Middle frontal gyrus (tissue), 1 donor: ENCODE data around the gene KLHL5.

Experiments used
- DNase-seq: peaks from one replicate; pipeline ENCODE4 v3.0.0-alpha.2; 2015; ENCODE audit warnings: low spot score; ENCODE audit errors: extremely low spot score

Gene KLHL5

DNA sequence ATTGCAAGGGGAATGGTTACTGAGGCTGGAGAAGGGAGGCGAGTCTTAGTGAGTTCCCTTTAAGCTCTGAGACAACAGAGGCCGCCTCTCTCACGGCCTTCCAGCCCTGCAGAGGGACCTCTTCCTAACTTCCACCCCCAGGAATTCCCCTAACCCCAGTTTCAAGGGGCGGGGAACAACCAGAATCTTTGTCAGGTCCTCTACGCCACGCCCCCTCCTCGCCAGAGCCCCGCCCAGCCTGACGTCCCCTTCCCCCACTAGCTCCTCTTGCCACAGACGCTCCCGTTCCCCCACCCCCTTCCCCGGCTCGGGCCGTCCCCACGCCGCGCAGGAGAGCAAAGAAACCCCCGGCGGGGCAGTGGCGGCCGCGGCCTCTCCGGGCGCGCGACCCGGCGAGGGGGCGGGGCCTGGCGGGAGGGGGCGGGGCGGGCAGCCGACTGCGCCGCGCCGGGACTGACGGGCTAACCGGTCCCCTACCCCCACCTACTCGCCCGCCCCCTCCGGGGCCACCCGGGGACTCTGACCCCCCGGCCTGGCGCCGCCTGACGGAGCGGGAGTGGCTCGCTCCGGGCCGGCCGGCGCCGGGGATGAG lies 17.6 kb upstream of the KLHL5 start:
- no peak for DNase-seq

DNA sequence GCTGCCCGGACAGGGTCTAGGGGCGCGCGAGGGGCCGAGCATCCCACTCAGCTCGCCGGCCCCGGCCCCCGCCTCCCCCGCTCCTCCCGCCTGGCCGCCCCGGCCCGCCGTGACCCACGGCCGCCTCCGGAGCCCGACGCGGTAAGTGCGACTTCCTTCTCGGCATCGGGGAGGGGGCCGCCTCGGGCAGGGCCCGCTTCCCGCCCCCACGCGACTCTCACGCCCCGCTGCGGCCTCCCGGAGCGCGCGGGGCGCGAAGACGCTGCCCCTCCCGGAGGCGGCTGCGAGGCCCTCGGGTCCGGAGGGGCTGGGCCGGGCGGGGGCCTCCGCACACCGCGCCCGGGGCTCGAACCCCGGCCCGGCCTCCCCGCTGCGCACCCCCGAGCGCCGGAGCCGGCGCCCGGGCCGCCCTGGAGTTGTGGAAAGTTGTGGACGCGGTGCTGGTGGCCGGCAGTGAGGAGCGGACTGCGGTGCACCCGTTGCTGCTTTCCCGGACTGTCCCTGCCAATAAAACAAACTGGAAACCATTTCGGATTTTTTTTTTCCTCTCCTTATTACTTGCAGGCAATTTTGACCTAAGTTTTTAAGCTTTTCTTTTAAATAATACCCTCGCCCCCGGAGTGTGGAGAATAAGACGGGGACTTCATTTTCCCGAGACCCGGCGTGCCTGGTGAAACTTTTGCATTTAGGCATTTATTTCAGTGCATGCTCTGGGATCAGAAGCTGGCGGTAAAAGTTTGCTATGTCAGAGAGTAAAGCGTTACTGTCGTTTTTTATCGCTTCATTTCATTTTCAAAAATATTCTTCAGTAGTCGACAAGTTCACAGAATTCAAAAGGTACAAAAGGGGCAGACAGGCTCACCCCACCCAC lies 16.8 kb upstream of the KLHL5 start:
- no peak for DNase-seq

DNA sequence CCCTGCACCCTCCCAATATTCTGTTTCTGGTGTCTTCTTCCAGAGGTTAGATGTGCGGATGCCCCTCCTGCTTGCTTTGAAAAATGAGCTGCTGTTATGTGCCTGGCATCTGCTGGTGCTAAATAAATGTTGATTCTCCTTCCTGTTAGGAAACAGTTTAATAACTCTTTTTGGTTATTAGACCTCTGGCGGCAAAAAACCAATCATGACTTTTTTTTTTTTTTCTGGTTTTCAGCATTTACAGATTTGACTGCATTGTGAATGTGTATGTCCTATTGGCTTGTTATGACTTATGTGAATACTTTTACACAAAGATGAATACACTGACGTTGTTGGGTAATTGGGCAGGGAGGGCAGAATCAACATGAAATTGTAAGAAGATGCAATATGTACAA lies 16.2 kb upstream of the KLHL5 start:
- no peak for DNase-seq

DNA sequence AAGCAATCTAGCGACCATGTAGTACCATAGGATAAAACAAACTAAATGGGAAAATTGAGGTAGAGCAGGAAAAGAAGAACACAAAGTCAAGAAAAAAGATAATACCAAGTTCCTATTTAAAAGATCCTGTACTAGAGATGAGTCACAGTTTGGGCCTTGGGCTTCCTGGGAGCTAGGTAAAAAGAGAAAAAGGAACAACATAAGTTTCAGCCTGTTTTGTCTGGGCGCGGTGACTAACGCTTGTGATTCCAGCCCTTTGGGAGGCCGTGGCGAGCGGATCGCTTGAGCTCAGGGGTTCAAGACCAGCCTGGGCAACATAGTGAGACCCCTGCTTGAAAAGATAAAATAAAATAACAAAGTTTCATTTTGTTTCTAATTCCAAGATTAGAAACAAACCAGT lies 15.8 kb upstream of the KLHL5 start:
- DNase-seq, result no peak

DNA sequence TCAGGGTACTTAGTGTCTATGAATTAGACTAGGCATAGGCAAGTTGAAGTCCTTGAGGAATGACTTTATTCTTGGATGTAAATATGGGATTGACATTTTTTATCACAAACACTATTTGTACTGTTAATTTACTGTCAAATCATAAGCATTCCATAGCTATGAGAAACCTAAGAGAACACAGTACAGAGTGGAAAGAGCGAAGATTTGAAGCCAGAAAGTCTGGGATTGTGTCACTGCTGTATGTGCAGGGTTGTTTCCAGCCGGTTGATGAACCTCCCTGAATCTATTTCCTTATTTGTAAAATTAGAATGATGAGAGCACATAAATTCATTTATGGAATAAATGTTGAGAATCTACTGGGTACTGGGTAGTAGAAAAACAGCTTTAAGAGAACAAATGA lies 14.4 kb upstream of the KLHL5 start:
- DNase-seq, result no peak

DNA sequence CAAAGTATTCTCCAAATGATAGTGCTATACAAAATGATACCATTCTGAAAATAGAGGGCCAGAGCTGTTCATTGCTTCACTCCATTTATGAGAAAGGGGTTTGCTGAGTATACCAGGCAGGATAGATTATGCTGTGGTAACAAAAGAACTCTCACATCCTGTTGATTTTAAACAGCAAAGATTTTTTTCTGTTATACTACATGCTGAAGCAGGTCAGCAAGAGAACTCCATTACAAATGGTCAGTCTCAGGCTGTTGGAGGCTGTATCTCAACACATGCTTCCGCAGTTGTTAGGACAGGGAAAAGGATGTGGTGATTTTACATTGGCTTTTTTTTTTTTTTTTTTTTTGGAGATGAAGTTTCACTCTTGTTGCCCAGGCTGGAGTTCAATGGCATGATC lies 13.7 kb upstream of the KLHL5 start:
- no peak for DNase-seq

DNA sequence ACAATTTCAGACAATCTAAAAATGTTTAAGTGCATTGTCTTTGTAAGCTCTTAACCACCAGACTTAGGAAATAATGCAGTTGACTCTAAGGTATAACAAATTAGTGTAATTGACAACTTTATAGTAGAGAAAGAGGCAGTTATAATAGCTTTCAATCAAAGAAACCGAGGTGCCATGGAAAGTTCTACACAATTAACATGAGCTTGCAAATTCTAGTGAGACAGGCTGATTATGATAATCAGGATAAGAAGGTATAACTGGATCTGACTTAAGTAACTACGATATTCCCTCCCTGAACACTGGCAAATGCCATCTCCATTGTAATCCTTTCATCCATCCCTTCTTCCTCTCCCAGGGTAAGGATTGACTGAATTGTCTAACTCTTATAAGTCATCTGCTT lies 11.4 kb upstream of the KLHL5 start:
- no peak for DNase-seq

DNA sequence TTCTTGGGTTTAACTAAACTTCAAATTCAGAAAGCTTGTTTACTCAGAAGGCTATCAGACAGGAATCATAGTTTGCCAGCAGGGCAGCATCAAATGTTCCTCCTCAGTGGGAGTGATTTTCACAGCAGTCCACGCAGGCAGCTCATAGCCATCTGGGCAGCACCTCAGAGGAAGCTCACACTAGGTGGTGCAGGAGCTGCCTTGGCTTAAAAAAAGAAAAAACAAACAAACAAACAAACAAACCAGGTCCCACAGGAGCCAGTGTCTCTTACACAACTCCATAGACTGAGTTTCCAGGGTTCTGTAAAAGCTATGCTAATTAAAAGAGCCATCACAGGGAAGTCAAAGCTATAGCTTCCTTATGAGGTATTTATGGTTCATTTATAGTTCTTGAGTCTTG lies 10.5 kb upstream of the KLHL5 start:
- DNase-seq, result no peak

DNA sequence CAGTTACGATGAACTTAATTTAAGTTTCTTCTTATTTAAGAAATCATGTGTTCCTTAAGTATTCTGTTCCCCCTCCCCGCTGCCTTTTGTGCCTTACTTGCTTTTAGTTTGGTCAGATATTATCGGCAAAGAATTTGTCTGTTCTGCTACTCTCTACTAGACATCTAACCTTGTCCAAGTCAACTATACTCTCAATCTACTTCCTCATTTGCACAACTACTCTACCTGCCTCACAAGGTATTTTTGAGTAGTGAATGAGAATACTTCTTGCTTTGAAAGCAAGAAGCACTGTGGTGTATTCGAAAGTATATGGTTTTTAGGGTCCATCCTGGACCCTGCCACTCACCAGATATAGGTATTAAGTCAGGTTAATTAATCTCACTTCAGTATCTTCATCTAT lies 8.0 kb upstream of the KLHL5 start:
- DNase-seq, result no peak

DNA sequence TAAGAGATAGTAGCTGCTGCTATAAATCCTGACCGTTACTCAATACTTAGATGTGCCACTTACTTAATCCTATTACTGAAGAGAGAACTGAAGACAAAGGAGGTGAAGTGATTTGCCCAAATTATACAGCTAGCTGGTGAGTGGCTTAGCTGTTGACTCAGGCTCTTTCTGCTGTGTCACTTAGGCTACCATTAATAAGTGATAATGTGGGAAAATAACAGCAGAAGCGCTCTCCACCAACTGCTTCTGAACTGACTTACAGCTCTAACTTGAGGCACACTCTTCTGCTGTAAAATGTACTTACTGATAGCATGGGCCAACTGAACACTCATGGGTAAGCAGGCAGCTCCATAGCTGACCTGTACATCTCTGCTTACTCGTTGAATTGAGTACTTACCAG lies 7.5 kb upstream of the KLHL5 start:
- no peak for DNase-seq

DNA sequence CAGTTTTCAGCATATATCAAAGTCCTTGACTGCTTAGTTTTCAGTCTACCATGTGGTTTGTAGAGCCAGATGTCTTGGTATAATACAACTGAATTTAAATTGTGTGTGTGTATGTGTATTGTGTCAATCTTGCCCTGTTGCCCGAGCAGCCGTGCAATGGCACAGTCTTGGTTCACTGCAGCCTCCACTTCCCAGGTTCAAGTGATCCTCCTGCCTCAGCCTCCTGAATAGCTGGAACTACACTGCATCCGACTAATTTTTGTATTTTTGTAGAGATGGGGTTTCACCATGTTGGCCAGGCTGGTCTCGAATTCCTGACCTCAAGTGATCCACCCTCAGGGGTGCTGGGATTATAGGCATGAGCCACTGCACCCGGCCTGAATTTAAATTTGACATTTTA lies 6.0 kb upstream of the KLHL5 start:
- no peak for DNase-seq

DNA sequence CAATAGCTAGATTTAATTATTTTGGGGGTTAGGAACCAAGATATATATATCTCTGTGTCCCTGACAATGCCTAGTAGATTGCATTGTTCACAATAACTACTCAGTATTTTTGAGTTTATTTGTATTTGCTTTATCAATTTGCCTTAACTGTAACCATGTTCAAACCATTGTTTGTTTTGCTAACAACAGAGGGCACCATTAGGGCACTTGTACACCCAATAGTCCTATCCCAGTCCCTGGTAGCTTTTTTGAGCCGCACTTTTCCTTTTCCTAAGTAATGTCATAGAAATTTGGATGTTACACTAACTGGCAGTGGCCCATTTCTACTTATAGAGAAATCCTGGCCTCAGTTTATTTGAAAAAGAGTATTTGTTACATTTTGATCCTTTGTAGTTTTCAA lies 575 bp upstream of the KLHL5 start:
- DNase-seq, result no peak

DNA sequence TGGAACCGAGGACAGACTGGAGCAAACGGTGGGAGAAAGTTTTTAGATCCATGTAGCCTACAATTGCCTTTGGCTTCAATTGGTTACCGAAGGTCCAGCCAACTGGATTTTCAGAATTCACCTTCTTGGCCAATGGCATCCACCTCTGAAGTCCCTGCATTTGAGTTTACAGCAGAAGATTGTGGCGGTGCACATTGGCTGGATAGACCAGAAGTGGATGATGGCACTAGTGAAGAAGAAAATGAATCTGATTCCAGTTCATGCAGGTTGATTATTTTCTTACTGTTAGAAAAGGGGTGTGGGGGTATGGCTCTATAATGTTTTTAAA lies 702 bp downstream of the KLHL5 start:
- no peak for DNase-seq

DNA sequence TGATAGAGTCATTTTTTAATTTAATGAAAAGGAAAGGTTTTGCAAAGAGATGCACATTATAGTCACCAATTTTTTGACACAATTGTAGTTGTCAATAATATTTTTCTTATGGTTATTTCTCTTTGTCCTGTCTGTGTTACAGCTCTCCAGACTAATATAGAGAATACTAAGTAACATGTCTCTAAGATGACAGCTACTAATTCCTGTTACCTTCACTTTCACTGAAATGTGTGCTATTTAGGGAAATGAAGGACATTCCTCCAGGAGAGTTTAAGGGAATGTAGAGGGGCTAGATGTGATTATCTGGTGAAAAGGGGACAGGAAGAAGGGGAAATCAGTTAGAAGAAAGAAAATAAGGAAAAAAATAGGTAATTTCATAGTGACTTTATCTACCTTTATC lies 1.4 kb downstream of the KLHL5 start:
- no peak for DNase-seq

DNA sequence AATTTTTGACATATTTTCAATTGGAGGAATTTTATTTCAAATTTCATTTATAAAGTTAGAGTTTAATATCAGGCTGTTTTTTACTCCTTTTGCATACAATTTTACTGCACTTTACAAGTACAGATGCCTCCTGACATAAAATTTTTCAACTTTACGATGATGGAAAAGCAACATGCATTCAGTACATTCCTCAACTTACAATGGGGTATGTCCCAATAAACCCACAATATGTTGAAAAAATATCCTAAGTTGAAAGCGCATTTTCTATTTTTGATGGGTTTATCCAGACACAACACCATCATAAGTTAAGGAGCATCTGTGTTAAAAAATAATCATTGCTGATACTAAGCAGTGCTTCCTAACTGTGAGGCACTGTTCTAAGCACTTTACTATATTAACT lies 4.3 kb downstream of the KLHL5 start:
- DNase-seq, result no peak

DNA sequence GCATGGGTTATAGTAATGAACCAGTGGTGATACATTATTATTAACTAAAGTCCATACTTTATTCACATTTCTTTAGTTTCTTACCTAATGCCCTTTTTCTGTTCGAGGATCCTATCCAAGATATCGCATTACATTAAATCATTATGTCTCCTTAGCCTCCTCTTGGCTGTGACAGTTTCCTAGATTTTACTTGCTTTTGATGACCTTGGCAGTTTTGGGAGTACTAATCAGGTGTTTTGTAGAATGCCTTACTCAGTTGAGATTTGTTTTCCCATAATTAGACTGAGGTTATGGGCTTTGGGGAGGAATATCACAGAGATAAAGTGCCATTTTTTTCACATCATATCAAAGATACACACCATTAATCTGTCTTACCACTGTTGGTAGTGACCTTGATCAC lies 5.0 kb downstream of the KLHL5 start:
- no peak for DNase-seq

DNA sequence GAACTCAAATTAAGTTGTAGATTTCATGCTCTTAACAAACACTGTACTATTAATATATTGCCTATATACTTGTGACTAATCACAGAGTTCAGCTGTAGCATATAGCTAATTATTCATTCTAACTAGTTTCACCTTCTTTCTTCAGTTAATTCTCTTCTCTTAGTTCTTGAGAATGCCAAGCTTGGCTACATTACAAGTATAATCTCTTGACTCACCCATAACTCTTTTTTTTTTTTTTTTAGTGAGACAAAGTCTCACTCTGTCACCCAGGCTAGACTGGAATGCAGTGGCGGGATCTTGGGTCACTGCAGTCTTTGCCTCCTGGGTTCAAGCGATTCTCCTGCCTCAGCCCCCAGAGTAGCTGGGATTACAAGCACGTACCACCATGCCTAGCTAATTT lies 5.4 kb downstream of the KLHL5 start:
- no peak for DNase-seq

DNA sequence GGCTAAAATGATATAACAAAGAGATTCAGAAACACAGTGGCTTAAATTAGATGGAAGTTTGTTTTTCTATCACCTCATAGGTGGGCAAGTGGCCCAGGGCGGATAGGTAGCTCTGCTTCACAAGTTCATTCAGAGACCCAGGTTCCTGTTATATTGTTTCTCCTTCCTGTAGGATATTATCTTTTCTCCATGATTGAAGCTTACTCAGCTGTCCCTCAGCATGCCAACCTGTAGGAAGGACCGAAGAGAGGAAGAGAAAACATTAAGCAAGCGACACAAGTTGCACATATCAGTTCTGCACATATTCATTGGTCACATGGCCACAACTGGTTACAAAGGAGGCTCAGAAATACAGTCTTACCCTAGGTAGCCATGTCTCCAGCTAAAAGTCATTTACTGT lies 6.9 kb downstream of the KLHL5 start:
- no peak for DNase-seq

DNA sequence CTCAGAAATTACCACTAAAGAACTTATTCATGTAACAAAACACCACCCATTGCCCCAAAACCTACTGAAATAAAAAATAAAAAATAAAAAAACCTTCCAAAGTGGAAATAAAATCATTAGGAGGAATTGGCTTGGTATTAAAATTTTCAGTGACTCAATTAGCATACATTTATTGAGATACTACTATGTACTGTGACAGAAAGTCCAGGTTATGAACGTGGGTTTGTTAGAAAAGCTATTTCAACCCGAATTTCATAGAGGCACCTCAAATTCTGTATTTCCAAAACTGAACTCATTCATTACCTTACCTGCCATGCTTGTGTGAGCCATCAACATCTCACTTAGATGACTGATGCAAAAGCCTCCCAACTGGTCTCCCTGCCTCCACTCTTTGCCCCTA lies 16.8 kb downstream of the KLHL5 start:
- DNase-seq, result no peak

DNA sequence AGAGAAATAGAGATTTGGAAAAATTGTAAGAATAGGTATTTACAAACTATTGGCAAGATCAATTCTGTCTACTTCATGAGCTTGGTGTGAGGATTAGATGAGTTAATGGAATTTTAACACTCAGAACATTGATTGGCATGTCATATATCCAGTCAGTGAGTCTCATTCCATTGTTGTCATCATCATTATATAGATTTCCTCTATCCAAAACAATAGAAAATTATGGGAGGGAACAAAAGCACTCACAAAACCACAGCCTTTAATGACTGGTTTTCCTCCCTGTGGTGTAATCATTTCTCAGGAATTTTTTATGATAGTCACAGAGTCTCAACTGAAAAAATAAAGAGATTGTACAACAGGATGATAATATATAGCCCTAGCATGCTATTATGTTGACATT lies 21.1 kb downstream of the KLHL5 start:
- DNase-seq, result no peak

DNA sequence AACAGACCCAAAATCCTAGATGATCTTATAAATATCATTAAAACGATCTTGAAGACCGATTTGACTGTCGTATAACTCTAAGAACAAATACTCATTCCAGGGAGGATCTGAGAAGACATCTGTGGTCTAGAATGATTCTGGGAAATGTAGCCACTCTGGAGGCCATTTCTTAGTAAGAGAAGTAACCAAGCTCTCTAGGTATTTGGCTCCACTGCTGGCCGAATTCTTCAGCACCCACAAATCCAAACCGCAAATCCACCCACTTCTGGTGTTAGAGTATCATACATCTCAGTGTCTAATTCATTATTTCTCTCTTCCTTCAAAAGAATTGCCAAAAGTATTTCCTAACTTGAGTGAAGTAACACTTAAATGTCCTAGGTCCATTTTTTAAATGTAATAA lies 23.9 kb downstream of the KLHL5 start:
- DNase-seq, result no peak

DNA sequence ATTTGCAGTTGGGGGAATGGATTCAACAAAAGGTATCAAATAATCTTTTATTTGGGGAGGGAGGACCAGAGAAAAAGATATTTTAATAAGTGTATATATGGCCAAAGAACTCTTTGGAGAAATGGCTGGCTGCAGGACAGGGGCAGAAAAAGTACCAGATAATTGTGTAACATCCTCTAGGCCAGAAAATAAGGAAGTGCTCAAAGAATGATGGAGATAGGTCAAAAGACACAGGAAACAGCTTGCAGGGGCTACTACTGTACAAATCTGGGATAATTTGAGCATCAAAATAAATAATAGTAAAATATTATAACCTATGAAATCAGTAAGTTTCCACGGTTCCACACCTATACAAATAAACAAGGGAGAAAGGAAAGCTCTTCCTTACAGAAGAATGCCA lies 34.8 kb downstream of the KLHL5 start:
- DNase-seq, result no peak

DNA sequence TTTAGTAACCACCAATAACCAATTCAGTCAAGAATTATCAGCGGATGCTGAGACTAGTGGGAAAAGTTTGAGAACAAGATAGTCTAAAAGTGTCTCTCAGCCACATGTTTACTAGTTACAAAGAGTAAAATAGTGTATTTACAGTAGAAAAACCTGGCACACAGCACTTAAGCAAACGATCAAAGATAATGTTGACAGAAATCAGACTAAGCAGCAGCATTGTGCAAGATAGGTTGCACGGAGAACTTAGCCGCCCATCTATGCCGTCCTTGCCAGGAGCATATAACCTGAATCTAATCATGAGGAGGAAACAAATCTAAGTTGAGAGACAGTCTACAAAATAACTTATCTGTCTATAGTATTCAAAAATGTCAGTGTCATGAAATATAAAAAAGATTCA lies 35.3 kb downstream of the KLHL5 start:
- no peak for DNase-seq

DNA sequence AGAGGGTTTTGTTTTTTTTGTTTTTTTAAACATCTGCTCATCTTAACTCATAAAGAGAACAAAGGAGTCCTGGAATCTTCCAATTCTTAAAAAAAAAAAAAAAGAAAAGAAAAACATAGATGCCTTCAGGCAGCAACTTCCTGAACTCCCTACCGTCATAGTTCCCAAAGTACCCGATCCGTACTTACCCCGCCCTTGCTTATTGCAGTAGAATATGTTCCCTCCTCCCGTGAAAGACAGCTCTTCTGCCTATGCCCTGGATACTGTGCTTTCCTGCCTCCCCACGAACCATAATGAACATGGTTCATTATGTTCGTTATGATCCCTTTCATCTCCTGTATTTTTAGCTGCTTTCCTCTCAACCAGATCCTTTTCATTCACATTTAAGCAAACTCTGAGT lies 40.3 kb downstream of the KLHL5 start:
- no peak for DNase-seq
